ENCODE data around the gene HTT. TPM values are rescaled to one million over a fixed set of nuclear protein-coding genes. Genes with fewer than 3 reads are reported as not detected.

Gene HTT
- total RNA-seq, 1 experiment from 2014 or later, result 17.2 TPM

DNA sequence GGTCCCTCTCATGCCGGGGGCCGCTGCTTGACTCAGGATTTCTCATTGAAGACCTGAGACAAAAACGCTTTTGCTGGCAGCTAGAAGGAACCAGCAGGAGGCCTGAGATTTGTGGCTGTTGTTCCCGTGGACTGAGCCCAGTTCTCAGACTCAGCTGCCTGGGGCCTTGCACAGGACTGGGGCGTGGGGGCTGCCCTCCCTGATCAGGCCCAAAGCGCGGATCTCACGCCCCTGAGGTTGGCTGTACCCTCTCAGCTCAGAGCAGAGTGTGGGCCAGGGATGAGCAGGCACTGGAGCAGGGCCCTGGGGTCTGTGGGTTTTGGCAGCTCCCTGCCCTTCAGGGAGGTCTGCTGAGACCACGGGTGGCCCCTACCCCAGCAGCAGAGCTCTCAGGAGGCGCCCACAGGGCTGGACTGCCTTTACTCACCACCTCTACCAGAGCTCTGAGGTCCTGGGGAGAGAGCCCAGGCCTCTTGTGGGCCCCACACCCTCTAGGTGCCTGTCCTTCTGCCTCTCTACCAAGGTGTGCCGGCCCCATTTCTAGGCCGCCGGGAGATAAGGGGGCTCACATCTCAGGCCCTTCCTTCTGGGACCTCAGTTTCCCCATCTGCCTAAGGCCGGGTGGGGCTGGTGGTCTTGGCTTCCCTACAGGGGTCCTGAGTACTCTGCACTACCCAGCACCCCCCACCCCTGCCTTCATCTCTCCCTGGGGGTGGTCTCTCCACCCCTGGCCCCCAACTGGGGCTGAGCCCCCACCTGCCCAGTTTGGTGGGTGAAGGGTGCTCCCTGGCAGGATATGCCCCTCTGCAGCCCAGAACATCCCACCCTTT, 180.0 kb downstream of the HTT start:
- DNase-seq (ENCODE audit: low read depth, low spot score), result no peak
- in situ Hi-C loops (cut with HindIII; ENCODE audit: low pct_unique_long_range_greater_than_20kb, low sequenced_read_pairs), result no loop called here

DNA sequence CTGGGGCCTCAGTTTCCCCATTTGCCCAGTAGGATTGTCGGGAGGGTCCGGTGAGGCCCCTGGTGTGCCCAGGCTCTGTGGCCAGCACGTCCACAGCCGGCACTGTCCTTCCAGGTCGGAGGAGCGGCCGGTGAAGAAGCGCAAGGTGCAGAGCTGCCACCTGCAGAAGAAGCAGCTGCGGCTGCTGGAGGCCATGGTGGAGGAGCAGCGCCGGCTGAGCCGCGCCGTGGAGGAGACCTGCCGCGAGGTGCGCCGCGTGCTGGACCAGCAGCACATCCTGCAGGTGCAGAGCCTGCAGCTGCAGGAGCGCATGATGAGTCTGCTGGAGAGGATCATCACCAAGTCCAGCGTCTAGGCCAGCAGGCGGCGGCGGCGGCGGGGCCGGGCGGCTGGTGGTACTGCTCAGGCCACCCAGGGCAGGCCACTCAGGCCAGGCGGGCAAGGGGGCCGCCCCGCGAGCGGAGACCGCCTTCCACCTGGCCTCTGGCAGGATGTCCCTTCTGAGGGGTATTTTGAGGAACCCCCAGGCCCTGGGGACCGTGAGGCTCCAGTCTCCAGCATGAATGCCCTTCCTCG, 181.2 kb downstream of the HTT start:
- in situ Hi-C loops (cut with HindIII; ENCODE audit: low pct_unique_long_range_greater_than_20kb, low sequenced_read_pairs), result no loop called here
- no peak for DNase-seq (ENCODE audit: low read depth, low spot score)

DNA sequence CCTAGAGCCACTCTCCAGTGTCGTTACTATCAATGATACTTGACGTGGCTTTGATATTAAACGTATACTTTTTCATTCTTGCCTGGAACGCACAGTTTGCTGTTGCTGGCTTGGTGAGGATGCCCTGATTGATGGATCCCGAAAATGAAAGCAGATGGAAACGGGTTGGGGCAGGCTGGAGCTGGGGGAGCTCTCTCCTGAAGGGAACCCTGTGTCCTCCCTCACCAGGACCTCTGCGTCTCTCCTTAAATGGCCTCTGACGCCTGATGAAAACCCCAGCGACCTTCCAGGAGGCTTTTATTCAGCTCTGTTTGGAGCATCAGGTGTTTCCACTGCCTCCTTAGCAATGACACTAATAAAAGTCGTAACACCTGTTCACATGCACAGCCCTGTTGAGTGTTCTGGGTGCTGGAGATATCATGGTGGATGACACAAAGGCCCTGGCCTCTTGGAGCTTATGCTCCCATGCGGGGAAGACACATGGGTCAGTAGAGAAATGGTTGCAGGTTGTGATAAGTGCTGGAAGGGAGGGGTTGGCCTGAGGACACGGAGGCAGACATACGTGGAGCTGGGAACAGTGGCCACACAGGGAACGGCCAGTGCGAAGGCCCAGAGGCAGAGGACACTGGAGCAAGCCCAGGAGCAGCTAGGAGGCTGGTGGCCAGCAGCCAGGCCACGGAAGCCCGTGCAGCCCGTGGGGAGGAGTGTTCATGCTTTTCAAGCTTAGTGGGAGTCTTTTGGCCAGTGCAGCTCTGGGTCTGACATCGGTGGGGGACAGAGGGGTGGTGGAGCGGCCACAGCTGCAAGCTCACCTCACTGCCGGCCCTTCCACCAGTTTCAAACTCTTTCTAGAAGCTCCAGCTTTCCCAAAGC, 182.0 kb downstream of the HTT start:
- in situ Hi-C loops (cut with HindIII; ENCODE audit: low pct_unique_long_range_greater_than_20kb, low sequenced_read_pairs), result no loop called here
- DNase-seq (ENCODE audit: low read depth, low spot score), result no peak

DNA sequence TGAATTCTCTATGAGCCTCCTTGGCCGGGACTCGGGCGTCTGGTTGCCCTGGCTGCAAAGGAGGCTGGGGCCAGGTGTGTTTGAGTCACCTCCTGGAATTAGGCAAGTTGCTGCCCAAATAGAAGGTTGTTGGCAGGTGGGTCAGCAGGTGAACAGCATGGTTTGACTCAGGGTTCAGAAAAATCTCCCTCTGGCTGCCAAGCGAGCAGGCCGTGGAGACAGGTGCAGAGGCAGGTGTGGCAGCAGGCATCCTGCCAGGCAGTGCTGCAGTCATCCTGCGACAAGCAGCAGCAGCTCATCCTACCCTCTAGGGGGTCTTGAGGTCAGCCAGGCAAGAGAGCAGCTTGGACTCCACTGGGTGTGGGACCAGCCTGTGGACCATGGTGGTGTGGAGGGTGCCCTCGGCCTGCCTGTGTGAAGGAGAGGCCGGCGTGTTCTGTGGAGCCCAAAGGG, 182.6 kb downstream of the HTT start:
- DNase-seq (ENCODE audit: low read depth, low spot score), result no peak
- in situ Hi-C loops (cut with HindIII; ENCODE audit: low pct_unique_long_range_greater_than_20kb, low sequenced_read_pairs), result no loop called here

DNA sequence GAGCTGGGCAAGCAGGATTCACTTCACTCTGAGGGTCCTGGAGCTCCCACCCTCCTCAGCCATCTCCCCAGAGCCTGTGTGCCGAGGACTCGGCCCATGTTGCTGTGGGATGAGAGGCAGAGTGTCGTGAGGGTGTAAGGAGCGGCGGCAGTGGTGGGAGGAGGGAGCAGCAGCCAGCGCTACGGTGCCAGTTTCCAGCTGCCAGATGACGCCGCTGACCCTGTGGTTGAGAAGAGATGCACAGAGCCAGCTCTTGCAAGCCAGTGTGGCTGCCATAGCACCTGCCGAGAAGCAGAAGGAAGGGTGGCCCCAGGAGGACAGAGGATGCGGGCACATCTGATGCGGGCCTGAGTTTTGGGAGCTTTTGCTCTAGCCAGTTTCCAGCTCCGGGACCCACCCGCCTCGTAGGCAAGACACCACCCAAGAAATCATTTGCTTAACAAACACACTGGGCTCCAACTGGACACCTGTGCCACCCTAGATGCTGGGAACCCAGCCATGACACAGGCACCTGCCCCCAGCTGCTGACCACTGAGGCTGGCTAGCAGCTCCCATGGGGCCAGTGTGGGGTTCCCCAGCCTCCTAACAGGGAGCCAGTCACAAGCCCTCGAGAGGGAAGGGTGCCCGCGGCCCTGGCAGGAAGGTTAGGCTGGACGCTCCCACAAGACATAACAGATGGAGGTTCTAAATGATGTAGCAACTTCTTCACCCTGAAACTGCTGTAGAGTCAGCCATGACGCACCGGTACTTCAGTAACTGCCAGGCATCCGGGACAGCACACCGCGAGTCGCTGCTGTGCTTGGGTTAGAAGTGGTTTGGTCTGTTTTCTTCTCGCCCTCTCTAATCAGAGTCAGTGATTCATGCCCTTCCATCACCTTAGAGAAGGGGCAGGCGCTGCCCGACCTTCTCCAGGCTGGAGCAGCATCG, 183.3 kb downstream of the HTT start:
- DNase-seq (ENCODE audit: low read depth, low spot score), result no peak
- in situ Hi-C loops (cut with HindIII; ENCODE audit: low pct_unique_long_range_greater_than_20kb, low sequenced_read_pairs), result no loop called here

DNA sequence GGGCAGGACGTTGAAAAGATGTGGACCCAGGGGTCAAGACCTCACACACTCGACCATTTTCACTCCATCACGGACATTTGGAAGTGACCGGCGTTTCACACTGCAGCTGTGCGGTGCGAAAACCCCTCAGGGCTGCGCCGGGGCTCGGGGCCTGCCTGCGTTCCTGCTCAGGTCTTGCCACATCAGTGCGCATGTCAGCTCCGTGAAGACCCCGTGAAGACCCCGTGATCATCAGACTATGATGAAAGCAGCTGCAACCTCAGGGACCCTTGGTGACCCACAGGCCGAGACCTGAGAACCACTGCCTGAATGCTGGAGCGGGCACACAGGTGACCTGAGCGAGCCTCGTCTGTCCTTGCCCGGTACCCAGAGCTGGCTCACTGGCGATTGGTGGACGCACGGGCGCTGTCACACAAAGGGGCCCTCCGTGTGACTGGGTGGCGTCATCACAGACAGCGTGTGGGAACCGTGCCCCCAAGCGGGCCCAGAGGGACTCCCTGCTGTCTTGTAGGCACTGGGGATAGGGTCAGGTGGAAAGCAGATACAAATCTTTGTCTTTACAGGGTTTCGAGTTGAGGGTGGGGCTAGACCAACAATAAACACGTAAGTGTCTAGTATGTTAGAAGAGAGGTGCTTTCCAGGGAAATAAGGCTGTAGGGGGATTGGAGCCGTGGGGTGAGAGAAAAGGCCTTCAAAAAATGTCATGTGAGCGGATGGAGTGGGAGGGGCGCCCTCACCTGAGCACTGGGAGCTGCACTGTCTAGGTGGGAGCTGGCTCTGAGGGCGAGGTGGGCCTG, 187.1 kb downstream of the HTT start:
- in situ Hi-C loops (cut with HindIII; ENCODE audit: low pct_unique_long_range_greater_than_20kb, low sequenced_read_pairs), result no loop called here
- no peak for DNase-seq (ENCODE audit: low read depth, low spot score)

DNA sequence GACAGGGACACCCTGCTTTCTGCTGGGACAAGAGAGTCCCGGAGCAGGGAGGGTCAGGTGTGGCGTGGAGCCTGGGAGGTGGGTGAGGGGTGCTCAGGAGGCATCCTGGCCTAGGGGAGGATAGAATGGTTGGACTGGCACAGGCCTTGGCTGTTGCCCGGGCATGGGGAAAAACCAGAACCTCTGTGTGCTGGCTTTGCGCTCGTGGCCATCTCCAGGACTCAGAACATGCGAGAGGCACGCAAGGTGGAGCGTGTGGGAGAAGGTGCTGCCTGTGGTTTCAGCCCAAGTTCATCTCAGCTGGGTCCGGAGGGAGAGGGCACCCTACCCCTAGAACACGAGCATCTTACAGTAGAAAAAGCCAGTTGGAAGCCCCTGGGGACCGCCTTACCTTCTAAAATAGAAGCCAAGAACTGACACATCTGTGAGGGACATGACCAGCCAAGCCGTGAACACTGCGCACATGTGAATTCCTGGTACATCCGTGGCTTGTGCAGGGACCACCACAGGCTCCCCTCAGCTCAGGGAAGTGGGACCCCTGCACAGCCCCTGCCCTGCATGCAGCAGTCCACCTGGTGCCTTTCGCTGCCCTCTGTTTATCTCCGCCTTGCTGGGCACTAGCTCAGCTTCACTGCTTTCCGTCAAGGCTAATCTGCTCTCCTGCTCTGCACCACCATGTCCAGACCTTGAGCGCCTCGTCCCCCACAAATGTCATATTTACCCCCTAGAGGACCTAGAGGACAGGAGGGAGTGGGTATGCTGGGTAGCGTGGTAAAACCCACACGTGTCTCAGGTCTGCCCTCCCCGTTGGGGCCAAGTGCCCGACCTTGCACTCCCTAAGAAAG, 187.9 kb downstream of the HTT start:
- DNase-seq (ENCODE audit: low read depth, low spot score), result no peak
- in situ Hi-C loops (cut with HindIII; ENCODE audit: low pct_unique_long_range_greater_than_20kb, low sequenced_read_pairs), result no loop called here

DNA sequence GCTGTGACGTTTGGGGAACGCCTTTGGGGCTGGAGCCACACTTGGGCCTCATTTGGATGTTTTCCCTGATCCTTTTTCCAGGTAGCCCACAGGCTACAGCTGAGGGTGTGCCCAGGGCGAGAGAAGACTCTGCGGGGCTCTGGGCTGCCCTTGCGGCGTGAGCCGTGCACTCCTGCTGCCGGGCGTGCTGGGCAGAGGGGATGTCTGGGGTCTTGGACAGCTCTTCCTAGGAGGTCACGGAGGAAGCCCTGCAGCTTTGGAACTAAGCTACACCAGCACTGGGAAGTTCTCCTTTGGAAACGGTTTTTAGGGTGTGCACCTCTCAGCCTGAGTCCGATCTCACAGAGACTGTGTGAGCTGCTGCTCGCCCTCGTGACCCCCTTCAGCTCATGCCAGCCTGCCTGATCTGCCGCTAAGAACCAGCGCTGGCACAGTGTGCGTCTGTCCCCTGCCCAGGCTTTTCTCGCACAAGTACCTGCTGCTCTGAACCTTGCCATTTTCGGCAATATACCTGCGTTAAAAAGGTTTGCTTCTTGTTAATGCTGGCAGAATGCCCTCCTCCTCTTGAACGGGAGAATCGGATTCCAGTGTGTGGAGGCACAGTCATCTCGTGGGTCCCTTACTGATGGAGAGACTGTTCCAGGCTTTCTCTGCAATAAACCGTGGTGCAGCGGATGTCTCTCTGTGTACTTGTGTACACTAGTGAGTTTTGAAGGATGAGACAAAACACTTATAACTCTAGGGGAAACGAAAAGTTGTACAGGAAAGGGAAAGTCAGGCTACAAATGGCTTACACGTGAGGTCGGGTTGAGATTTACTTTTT, 188.8 kb downstream of the HTT start:
- no peak for DNase-seq (ENCODE audit: low read depth, low spot score)
- in situ Hi-C loops (cut with HindIII; ENCODE audit: low pct_unique_long_range_greater_than_20kb, low sequenced_read_pairs), result no loop called here

DNA sequence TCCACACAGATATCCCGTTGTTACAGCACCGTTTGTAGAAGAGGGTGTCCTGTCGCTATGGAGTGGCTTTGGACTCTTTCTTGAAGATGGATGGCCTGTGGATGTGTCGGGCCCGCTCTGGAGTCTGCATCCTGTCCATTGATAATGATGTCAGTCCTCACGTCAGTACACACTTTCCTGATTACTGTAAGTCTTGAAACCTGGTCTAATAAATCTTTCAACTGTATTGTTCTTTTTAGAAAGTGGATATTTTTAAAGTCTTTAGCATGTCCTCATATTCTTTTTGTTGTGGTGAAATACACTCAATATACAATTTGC, 189.4 kb downstream of the HTT start:
- no peak for DNase-seq (ENCODE audit: low read depth, low spot score)
- in situ Hi-C loops (cut with HindIII; ENCODE audit: low pct_unique_long_range_greater_than_20kb, low sequenced_read_pairs), result no loop called here

DNA sequence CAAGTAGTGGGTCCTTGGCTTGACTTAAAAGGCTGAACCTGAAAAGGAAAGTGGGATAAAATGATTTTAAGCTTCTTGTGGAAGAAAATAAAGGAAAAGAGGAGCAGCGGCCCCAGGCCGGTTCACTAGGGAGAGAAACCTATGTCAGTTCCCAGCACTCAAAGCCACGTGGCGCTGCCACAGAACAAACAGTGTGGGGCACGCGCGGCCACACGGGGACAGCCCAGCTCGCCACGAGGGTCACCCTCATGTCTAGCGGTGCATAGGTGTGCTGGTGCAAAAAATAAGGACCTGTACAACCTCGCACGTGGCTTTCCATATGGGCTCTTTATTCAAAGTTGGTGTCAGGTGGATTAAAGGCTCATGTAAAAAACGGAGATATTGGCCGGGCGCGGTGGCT, 191.6 kb downstream of the HTT start:
- in situ Hi-C loops (cut with HindIII; ENCODE audit: low pct_unique_long_range_greater_than_20kb, low sequenced_read_pairs), result no loop called here
- no peak for DNase-seq (ENCODE audit: low read depth, low spot score)

DNA sequence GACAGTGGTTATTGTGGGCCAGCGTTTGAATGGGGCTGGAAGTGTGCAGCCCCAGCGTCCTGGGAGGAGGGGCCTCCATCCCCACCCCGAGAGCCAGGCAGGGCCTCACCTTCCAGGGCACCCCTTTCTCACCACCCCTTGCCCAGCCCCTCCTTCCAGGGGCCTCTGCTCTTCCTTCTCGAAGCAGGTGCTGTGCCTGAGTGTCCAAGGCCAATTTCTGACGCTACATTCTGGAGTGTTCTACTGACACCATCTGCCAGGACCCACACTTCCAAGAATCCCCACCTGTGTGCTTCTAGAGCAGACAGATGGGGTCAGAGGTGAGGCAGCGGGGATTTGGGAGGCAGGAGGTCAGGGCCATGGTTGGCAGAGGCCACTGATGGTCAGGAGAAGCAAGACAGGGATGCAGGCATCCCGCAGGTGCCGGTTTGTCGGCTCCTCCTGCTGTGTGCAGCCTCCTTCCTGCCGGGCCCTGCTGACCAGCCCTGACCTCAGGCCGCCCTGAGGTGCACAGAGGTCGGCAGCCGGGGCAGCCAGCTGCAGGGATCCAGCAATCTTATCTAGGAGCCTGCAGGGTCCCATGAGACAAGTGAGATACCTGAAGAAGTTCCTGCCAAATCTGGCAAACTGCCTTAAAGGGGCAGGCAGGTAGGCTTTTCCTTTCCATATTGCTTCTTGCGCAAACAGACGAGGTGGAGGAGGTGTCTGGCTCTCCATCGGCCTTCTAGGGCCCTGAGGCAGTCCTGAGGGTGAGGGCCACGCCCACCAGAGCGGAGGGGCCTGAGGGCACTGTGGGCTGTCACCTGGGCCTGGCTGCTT, 193.3 kb downstream of the HTT start:
- DNase-seq (ENCODE audit: low read depth, low spot score), result no peak
- in situ Hi-C loops (cut with HindIII; ENCODE audit: low pct_unique_long_range_greater_than_20kb, low sequenced_read_pairs), result no loop called here

DNA sequence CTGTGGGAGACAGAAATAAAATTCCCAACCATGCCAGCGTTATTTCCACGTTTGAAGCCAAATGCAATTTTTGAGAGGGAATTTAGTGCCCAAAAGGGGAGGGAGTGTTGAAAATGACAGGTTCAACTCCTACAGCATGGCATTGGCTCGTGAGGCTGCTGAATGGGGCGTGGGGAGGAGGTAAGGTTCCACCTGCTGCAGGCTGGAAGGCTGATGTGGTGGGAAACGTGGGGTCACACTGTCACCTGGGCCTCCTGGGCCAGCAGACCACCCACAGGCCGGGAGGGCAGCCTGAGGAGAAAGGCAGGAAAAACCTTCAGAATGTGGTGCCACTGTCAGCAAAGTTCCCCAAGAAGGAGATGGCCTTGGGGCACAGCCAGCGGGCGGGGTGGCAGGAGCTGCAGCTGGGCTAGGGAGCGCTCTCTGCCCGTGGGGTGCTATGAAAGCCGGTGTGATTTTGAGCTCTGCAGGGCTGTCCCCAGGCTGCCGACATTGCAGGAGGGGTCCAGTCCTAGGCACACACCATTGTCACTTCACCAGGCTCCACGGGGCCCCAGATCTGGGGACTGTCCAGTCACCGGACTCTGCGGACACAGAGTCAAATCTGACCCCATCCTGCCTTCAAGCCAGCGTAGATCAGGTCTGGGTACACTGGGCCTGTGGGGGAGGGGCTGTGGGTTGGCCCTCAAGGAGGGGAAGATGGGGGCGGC, 194.1 kb downstream of the HTT start:
- no peak for DNase-seq (ENCODE audit: low read depth, low spot score)

DNA sequence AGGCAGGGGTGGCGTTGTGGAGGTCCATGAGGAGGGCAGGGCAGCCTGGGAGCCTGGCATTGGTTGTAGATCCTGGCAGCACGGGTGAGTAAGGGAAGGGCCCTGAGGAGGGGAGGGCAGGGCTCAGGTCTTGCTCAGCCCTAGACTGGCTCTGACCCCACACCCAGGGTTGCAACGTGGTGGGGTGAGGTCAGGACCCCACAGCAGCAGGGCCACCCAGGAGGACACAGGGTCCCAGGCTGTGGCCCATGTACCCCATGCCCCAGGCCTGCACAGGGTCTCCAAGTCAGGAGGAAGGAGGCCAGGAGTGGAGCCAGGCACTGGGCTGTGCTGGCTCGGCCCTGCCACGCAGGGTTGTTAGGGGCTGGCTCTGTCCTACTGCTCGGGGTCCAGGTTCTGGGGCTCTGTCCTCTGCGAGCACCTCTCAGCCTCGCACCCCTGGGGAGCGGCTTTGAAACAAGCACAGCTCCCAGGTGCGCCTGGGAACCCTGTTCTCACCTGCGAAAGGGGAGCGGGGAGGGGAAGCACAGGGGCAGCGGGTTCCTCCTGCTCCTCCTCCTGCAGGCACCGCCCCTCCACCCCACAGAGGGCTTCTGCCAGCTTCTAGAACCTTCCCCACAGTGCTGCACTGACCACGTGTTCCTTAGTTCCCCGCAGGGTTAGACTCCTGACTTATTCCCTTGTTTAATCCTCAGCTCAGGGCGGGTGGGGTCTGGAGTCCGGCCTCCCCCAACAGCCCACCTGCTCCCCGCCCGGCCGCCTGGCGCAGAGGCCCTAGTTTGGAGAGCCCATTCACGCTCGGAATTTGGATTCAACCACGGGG, 194.8 kb downstream of the HTT start:
- no peak for DNase-seq (ENCODE audit: low read depth, low spot score)
- in situ Hi-C loops (cut with HindIII; ENCODE audit: low pct_unique_long_range_greater_than_20kb, low sequenced_read_pairs), result no loop called here

More for the DNA sequence above, 194.1 kb downstream of the HTT start:
- in situ Hi-C loops (cut with HindIII; ENCODE audit: low pct_unique_long_range_greater_than_20kb, low sequenced_read_pairs), result no loop called here
